Amygdala (tissue), 56 donors: Measurements from ENCODE around the gene NLE1.
"Not testable (repeated sequence)": the region's sequence is repeated elsewhere in the genome, so short reads cannot be mapped to it uniquely, and the experiment has no call there.

Experiments used
- DNase-seq, 56 donors: peaks; one replicate each; lab custom pipeline; 2025; lab: John Stamatoyannopoulos, UW

Gene NLE1

DNA sequence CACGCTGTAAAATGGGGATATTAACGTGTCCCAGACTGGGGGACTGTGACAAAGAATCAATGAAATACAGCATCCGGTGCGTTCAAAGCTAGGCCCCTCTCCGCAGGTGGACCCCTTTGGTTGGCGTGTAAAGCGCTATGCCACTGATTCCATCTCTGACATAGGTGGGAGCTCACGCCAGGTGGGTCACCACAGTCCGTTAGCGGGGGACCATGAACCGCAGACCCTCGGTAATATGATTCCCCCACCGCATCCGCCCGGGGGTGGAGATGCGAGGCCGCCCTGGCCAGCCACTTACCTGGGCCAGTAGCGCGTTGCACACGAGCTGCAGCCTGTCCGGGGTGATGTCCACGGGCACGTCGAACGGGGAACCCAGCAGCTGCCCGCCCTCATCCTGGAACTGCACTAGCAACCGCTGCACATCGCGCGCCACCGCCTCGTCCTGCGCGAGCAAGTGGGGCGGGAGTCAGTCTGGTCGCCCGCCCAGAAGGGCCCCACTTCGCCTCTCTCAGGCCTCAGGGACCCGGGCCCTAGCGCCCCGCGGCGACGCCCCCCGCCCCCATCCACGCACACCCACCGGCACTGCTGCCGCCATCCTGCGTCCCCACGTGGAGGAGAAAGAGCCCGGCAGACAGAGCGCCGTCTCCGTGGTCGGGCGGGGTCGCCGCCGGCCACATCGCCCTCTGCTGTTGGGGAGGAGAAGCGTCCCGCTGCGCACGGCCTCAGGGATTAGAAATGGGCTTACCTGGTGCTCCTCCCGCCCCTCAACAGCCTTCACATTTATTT is at the start of gene NLE1:
Gene NLE1, minus strand, starts transcription at position 623 of the 786 bp plus-strand sequence. Its CDS starts 28 bp downstream, at position 595.
- peak in 55 of 56 donors; percentile 8 to 85 (median 64) for DNase-seq

DNA sequence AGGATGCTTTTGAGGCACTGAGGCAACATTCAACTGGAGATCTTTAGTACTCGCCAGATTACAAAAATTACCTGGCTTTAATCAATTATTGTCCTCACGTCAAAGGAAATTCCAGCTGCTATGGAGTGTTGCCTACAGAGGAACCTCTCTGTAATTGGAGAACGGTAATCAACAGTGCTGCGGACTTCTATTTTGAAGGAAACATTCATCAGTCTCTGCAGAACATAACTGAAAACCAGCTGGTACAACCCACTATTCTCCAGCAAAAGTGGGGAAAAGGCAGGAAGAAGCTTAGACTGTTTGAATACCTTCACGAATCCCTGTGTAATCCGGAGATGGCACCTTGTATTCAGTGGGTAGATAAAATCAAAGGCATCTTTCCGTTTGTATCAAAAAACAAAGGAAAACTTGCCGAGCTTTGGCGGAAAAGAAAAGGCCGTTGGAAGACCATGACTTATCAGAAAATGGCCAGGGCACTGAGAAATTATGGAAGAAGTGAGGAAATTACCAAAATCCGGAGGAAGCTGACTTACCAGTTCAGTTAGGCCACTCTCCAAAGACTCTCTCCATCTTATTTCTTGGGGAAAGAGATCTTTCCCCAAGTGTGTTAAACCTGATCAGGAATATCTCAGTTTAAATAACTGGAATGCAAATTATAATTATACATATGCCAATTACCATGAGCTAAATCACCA is 49.0 kb upstream of the NLE1 start:
- DNase-seq, result no peak

DNA sequence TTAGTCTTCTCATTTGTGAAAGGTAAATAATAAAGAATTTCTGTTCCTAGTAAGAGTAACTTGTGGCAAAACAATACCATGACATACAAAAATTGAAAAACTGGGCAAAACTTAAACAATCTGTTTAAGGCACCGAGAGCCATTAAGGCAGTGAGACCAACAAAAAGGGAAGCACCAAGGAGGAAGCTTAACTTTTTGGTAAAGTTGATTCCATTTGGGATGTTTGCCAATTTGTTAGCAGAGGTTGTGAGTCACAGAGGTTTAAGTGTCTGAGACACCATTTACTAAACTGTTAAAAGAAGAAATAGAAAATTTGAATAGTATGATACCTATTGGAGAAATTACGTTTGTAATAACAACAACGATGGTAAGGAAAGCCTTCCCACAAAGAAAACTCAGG is 47.2 kb upstream of the NLE1 start:
- DNase-seq, result no peak

DNA sequence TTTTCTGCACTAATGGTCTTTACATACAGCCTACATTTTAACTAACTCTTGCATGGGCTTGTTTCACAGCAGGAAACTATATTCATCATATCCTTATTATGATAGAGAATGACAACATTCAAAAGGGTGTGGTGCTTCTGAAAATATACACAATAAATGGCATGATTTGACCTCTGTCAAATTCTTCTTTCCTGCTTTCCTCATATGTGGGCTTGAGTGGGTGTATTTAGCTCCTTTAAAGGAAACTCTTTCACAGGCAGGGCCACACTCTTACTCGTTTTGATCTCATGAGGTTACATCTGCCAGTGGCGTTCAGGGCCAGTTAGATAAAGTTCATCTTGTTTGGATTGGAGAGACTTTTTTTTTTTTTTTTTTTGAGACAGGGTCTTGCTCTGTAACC is 46.0 kb upstream of the NLE1 start:
- DNase-seq, result no peak

DNA sequence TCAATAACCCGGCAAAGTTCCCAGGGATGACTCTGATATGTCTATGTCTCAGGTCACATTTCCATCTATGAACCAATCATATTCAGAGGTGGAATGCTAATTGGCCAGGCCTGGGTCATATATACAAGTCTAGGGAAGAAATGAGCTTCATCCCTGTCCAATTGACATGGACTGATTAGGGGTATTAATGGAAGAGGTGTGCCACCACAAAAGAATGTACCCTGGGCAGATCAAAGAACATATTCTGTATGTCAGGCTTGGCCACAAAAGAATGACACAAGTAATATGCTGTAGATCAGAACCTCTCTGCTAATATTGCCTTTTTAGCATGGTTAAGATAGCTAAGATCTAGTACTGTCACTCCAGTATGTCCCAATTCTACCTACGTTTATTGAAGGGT is 45.4 kb upstream of the NLE1 start:
- no peak for DNase-seq

DNA sequence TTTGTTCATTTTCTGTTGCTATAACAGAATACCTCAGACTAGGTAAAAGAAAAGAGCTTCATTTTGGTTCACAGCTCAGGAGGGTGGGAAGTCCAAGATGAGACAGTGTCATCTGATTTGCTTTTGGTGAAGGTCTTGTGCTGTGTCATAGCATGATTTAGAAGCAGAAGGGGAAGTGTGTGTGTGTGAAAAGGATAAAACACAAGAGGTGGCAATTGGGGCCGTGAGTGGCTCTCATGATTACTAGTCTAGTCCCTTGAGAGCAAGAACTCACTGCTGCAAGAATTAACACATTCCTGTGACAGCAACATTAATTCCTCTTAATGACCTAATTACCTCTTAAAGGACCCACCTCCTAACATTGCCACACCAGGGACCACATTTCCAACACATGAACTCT is 43.7 kb upstream of the NLE1 start:
- DNase-seq, result no peak

DNA sequence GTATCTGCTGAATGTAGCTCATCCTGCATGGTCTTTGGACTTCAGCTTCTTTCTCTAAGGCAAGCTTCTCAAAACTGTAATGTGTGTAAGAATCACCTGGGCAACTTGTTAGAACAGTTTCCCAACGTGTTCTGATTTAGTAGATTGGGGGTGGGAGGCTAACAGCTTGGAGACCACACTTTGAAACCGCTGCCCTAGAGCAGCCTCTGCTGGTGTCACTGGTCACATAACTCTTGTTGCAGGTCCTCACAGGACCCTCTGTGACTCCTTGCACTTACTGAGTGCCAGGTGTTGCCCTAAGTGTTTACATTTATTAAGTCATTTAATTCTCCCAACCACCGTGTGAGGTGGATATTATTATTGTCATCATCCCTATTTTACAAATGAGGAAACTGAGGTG is 42.2 kb upstream of the NLE1 start:
- DNase-seq, result no peak

DNA sequence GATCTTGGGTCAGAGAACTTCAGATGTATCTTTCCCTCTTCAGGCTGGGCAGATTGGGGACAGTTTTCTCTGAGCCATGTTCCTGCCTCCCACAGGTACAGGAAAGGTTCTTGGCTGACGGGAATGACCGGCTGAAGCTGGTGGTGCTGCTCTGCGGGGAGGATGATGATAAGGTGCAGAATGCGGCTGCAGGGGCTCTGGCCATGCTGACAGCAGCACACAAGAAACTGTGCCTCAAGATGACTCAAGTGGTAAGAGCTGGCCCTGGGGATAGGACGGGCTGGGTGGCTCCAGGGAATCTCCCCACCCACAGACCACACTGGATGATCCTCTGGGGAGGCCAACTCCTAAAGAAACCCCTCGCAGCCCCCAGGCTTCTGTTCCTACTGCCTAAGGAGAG is 41.2 kb upstream of the NLE1 start:
- DNase-seq, result no peak

DNA sequence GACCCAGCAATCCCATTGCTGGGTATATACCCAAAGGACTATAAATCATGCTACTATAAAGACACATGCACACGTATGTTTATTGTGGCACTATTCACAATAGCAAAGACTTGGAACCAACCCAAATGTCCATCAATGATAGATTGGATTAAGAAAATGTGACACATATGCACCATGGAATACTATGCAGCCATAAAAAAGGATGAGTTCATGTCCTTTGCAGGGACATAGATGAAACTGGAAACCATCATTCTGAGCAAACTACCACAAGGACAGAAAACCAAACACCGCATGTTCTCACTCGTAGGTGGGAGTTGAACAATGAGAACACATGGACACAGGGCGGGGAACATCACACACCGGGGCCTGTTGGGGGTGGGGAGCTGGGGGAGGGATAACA is 37.3 kb upstream of the NLE1 start:
- not testable (repeated sequence) for DNase-seq

DNA sequence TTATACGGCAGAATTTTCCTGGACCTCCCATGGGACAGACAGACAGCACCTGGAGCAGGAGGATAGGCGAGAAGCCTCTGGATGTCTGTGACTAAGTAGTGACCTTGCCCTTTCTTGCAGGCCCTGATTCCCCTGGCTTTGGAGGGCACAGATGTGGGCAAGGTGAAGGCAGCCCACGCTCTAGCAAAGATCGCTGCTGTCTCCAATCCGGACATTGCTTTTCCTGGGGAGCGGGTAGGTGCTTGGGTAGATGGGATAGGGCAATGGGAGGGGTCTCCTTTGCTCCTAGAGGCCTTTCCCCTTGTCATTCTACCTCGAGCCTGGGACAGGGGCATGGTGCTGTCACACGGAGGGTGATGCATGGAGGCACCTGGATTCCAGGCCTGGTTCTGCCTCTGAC is 34.8 kb upstream of the NLE1 start:
- no peak for DNase-seq

DNA sequence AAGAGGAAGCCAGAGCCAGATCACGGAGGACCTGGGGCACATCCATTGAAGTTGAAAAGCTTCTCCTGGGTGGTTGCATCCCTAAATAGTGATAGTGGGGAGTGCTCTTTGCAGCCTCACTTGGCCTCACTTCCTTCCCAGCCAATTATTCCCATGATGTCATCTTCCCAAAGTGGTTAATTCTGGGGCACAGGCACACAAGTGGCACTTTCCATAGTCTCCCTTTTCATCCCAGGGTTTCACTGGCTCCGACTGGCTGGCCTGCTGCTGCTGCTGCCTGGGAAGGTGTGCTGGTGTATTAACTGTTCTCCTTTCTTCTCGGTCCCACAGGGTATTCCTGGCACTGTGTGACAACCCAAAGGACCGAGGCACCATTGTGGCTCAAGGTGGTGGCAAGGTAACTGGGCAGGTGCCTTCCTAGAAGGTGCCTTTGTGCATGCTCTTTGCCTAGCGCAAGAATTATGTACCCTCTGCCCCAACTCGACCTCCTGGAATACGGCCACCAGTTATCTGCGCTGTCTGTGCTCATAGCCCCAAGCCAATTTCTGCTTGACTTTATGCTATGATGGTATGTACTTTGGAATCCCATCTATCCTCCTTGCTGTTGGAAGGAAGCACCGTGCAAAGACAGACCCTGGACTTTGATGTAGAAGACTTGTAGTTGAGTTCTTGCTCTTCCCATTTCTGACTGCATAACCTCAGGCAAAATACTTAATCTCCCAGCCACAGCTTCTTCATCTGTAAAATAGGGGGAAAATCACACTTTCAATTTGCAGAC is 33.7 kb upstream of the NLE1 start:
- no peak for DNase-seq

DNA sequence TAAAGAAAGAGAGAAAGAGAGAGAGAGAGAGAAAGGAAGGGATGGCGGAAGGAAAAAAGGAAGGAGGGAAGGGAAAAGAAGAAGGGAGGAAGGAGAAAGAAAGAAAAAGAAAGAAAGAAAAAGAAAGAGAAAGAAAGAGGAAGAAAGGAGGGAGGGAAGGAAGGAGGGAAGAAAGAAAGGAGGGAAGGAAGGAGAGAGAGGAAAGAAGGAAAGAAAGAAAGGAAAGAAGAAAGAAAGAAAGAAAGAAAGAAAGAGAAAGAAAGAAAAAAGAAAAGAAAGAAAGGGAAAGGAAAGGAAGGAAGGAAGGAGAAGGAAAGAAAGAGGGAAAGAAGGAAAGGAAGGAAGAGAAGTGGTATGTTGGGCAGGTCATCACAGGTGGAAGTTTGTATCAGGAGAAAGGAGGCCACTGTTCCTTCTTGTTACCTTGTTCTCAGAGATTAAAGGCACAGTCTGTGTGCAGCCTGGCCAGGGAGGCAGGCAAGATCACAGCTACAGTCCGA is 32.8 kb upstream of the NLE1 start:
- DNase-seq, result no peak

DNA sequence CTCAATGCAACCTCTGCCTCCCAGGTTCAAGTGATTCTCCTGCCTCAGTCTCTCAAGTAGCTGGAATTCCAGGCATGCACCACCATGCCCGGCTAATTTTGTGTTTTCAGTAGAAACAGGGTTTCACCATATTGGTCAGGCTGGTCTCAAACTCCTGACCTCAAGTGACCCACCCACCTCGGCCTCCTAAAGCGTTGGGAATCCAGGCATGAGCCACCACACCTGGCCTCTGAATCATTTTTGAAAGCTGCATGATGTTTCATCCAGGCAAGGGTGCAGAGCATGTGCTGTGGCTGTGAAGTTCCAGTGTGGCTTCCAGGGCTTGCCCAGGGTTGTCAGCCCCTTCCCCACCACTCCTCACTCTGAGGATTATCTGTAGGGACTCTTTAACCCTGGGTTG is 30.2 kb upstream of the NLE1 start:
- not testable (repeated sequence) for DNase-seq

DNA sequence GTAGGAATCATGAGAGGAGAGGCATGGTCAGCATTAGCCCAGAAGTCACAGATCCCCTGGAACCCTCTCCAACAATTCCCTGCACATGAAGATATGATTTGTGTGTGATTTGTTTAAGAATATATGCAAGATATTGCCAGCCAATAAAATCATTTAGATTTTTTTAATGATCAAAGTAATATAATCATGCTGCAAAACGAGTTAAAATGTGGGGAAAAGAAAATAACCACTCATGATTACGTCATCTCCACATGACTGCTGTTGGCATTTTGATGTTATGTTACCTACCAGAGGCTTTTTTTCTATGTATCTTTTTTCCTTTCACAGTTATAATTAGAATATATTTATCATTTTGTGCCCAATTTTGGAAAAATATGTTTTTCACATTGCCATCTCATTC is 29.7 kb upstream of the NLE1 start:
- DNase-seq, result no peak

DNA sequence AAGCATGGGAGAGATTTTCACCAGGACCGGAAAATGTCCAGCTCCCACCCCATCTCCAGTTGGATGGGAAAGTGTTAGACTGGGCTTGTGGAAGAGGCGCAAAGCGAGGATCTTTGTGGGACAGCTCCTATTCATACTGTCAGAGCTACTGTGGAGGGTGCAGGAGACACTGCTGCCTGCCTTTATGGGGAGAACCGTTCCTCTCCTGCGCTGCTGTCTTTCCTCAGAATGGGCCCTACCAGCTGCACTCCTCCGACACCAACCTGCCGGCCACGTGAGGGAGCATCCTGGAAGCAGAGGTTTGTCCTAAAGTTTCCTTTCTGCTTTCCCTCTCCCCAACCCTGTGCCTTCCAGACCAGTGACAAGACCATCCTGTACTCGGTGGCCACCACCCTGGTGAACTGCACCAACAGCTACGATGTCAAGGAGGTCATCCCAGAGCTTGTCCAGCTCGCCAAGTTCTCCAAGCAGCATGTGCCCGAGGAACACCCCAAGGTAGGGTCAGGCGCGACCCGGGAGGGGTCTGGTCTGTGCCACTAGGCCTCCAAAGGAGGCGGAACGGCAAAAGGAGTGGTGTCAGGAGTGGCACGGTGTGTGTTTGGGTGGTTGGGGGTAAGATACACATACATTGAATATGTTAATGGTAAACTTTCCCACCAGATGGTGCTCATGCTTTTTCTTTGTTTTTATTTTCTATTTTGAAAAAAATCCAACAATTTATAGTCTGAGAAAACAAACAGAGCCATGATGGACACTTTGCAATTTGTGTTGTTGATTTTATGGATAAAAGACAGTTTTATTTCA is 29.1 kb upstream of the NLE1 start:
- DNase-seq, result no peak

DNA sequence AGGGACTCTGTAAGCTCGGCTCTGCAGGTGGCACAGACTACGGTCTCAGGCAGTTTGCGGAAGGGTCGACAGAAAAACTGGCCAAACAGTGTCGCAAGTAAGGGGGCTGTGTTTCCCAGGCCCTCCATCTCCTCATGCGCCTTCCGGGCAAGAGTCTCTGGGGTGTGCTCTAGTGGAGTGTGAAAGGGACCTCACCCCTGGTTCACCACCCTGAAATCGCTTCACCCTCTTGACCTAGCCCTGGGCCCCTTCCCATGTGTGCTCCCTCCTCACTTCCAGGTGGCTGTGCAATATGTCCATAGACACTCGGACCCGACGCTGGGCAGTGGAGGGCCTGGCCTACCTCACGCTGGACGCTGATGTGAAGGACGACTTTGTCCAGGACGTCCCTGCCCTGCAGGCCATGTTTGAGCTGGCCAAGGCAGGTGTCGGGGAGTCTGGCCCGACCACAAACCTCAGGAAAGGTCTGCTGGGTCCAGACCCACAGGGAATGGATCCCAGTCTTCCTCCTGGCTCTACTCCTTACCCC is 27.8 kb upstream of the NLE1 start:
- DNase-seq, result no peak

DNA sequence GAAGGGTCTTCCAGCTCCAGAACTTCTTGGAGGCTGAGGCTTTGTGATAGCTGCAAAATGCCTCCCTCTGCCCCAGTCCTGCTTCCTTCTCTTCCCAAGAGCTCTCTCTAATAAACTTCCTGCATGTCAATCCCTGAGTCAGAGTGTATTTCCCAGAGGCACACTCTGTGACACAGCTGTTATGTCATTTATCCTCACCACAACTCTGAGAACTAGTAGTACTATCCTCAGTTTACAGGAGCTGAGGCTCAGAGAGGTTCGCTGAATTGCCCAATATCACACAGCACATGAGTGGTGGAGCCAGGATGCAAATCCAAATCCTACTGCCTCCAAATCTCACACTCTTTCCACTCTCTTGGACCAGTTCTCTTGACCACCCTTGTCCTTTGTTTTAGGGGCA is 25.6 kb upstream of the NLE1 start:
- DNase-seq, result no peak

DNA sequence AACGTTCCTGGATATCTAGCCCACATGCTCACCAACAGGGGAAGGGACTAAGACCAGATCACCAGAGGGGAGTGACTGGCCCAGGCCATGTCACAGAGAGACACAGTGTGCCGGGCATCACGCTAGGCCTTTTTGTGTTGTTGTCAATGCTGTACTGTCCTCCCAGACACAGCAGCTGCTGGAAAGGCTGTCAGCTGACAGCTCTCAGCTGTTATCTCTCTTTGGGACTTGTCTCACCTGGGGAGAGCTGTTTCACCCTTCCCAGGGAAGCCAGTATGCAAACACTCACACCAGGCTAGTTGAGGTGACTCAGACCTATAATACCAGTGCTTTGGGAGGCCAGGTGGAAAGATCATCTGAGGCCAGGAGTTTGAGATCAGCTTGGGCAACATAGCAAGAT is 24.9 kb upstream of the NLE1 start:
- peak in 9 of 56 donors; percentile 1 to 71 (median 11) for DNase-seq

DNA sequence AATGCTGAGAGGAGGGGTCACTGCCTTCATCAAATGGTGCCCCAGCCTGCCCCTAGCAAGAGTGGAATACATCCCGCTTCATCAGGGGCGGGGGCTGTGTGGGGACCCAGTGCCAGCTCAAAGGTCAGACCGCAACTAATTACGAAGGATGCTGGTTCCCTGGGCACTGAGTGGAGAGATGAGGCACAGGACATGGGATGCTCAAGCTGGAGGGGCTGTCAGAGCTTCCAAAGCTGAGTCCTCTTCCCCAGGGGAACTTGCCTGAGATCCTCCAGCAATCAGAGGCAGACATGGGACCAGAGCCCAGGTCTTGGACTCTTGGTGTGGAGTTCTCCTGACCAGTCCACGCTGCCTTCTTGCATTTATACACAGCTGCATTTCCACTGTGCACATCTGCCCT is 24.4 kb upstream of the NLE1 start:
- no peak for DNase-seq

DNA sequence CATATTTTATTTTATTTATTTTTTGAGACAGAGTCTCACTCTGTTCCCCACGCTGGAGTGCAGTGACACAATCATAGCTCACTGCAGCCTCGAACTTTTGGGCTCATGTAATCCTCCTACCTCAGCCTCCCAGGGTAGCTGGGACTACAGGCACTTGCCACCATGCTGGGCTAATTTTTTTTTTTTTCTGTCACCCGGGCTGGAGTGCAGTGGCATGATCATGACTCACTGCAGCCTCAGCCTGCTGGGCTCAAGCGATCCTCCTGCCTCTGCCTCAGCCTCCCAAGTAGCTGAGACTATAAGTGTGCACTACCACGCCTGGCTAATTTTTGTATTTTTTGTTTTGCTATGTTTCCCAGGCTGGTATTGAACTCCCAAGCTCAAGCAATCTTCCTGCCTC is 22.6 kb upstream of the NLE1 start:
- DNase-seq, result no peak
